H1 (cell line): ENCODE measurements around the gene IYD. TPM values are rescaled to one million over a fixed set of nuclear protein-coding genes. Genes with fewer than 3 reads are reported as not detected.

Experiments
- CTCF ChIA-PET: fragments of 300-600 bp; sonication (Branson Sonifier 250); formaldehyde crosslinking; loops from one replicate; lab custom pipeline; 2021; ENCODE audit not compliant: partially characterized antibody; lab: Charles Lee
- POLR2A ChIA-PET: fragments of 300-600 bp; sonication (Branson Sonifier 250); formaldehyde crosslinking; loops from one replicate; lab custom pipeline; 2021; ENCODE audit warnings: inconsistent platforms; ENCODE audit not compliant: partially characterized antibody; lab: Charles Lee
- DNase-seq, 2 experiments: peaks; one replicate each; pipeline versions ENCODE4 v3.0.0 to v3.0.0-alpha.2; 2010 to 2022; ENCODE audit warnings: low spot score in 2 of 2, low read depth in 1 of 2, mixed read lengths in 1 of 2
- FAIRE-seq: peaks from 2 replicates; lab custom pipeline; 2011; peaks lifted over from hg19 to GRCh38; lab: Jason Lieb, UNC
- H2AFZ ChIP-seq: 2 replicates; pipeline ENCODE4 v1.8.1; 2012; ENCODE audit warnings: low read length, inconsistent platforms
- H2AK5ac ChIP-seq: 2 replicates; pipeline ENCODE4 v1.6.1; 2013; ENCODE audit warnings: low read depth, low read length
- H2BK120ac ChIP-seq: replicated peaks from 2 replicates; pipeline ENCODE3; 2013; ENCODE audit warnings: low read depth, low read length, inconsistent platforms
- H2BK12ac ChIP-seq: 2 replicates; pipeline ENCODE4 v1.6.1; 2013; ENCODE audit warnings: low read depth, low read length
- H2BK15ac ChIP-seq: 2 replicates; pipeline ENCODE4 v1.6.1; 2013; ENCODE audit warnings: low read length
- H2BK20ac ChIP-seq: 2 replicates; pipeline ENCODE4 v1.6.1; 2013; ENCODE audit warnings: low read length
- H2BK5ac ChIP-seq: 2 replicates; pipeline ENCODE4 v1.6.1; 2013; ENCODE audit warnings: low read depth, low read length
- H3K14ac ChIP-seq: 2 replicates; pipeline ENCODE4 v1.6.1; 2013; ENCODE audit warnings: inconsistent platforms; ENCODE audit not compliant: insufficient read length
- H3K18ac ChIP-seq: 2 replicates; pipeline ENCODE4 v1.6.1; 2013; ENCODE audit warnings: low read length; ENCODE audit errors: extremely low read depth
- H3K23ac ChIP-seq: 2 replicates; pipeline ENCODE4 v1.6.1; 2013; ENCODE audit warnings: inconsistent platforms; ENCODE audit not compliant: insufficient read length
- H3K23me2 ChIP-seq: 2 replicates; pipeline ENCODE4 v1.6.1; 2013; ENCODE audit warnings: low read depth, low read length
- H3K27ac ChIP-seq: 2 replicates; pipeline ENCODE4 v1.6.1; 2011; ENCODE audit warnings: low read depth, low read length, inconsistent platforms
- H3K27me3 ChIP-seq, 4 experiments: replicated peaks in 1 of 4; 1 replicate in 1 of 4; 2 replicates in 3 of 4; pipeline versions ENCODE4 v1.6.1 to v1.8.1; 2011 to 2013; ENCODE audit warnings: low read length in 3 of 4, mild to moderate bottlenecking in 3 of 4, inconsistent platforms in 2 of 4, mixed read lengths in 2 of 4, moderate library complexity in 1 of 4; ENCODE audit not compliant: control insufficient read depth in 3 of 4, insufficient read depth in 3 of 4; ENCODE audit errors: extremely low read depth in 1 of 4
- H3K36me3 ChIP-seq, 4 experiments: 2 replicates each; pipeline versions ENCODE4 v1.6.1 to v1.8.1; 2011 to 2013; ENCODE audit warnings: mild to moderate bottlenecking in 4 of 4, low read length in 3 of 4, moderate library complexity in 2 of 4, control low read depth in 1 of 4, inconsistent platforms in 1 of 4; ENCODE audit not compliant: insufficient read depth in 4 of 4, control insufficient read depth in 2 of 4
- H3K4ac ChIP-seq: replicated peaks from 2 replicates; pipeline ENCODE3; 2013; ENCODE audit warnings: low read length, low read depth, mixed read lengths, inconsistent platforms; ENCODE audit not compliant: insufficient read length
- H3K4me1 ChIP-seq, 4 experiments: replicated peaks in 1 of 4; 1 replicate in 1 of 4; 2 replicates in 3 of 4; pipeline versions ENCODE4 v1.6.1 to v1.8.1; 2011 to 2013; ENCODE audit warnings: low read length in 3 of 4, inconsistent platforms in 2 of 4, mixed read lengths in 1 of 4; ENCODE audit not compliant: insufficient read depth in 4 of 4, control insufficient read depth in 3 of 4
- H3K4me2 ChIP-seq, 2 experiments: 2 replicates each; pipeline versions ENCODE4 v1.6.1 to v1.8.1; 2011 to 2013; ENCODE audit warnings: low read depth in 2 of 2, low read length in 2 of 2, control low read depth in 1 of 2, inconsistent platforms in 1 of 2, mild to moderate bottlenecking in 1 of 2; ENCODE audit not compliant: insufficient read depth in 1 of 2
- H3K4me3 ChIP-seq, 4 experiments: fragments of 200-600, 300-600 bp in 1 of 4; sonication (generic), shearing (Covaris generic), sonication (Bioruptor Twin) in 1 of 4; 2 replicates each; pipeline versions ENCODE4 v1.5.1 to v1.8.1; 2011 to 2016; ENCODE audit warnings: low read length in 4 of 4, low read depth in 3 of 4, control low read depth in 2 of 4, inconsistent platforms in 2 of 4, mild to moderate bottlenecking in 2 of 4, mixed read lengths in 1 of 4, moderate library complexity in 1 of 4; ENCODE audit not compliant: insufficient read depth in 2 of 4; ENCODE audit errors: extremely low read depth in 1 of 4
- H3K56ac ChIP-seq: replicated peaks from 2 replicates; pipeline ENCODE3; 2013; ENCODE audit warnings: low read depth, mild to moderate bottlenecking, mixed read lengths, low read length, inconsistent platforms; ENCODE audit not compliant: insufficient read length
- H3K79me1 ChIP-seq: 2 replicates; pipeline ENCODE4 v1.6.1; 2013; ENCODE audit warnings: low read depth, low read length, control low read depth
- H3K79me2 ChIP-seq, 2 experiments: 2 replicates each; pipeline versions ENCODE4 v1.6.1 to v1.8.1; 2012 to 2013; ENCODE audit warnings: low read length in 2 of 2, mild to moderate bottlenecking in 2 of 2, inconsistent platforms in 1 of 2; ENCODE audit not compliant: insufficient read depth in 2 of 2, control insufficient read depth in 1 of 2
- H3K9ac ChIP-seq, 4 experiments: replicated peaks in 1 of 4; 1 replicate in 1 of 4; 2 replicates in 3 of 4; pipeline versions ENCODE4 v1.6.1 to v1.8.1; 2011 to 2013; ENCODE audit warnings: low read depth in 3 of 4, low read length in 3 of 4, control low read depth in 2 of 4, mild to moderate bottlenecking in 2 of 4, moderate library complexity in 2 of 4, inconsistent platforms in 1 of 4; ENCODE audit errors: extremely low read depth in 1 of 4
- H3K9me3 ChIP-seq, 2 experiments: 2 replicates each; pipeline versions ENCODE4 v1.6.1 to v1.8.1; 2012 to 2013; ENCODE audit warnings: mild to moderate bottlenecking in 2 of 2, moderate library complexity in 2 of 2, control low read depth in 1 of 2, inconsistent platforms in 1 of 2, low read depth in 1 of 2, low read length in 1 of 2, mixed read lengths in 1 of 2; ENCODE audit not compliant: insufficient read depth in 2 of 2
- H4K20me1 ChIP-seq, 2 experiments: replicated peaks in 1 of 2; 2 replicates each; pipeline versions ENCODE3 to v1.8.1; 2011 to 2013; ENCODE audit warnings: inconsistent platforms in 2 of 2, low read length in 2 of 2, mild to moderate bottlenecking in 1 of 2; ENCODE audit not compliant: insufficient read depth in 2 of 2, control insufficient read depth in 1 of 2
- H4K5ac ChIP-seq: 2 replicates; pipeline ENCODE4 v1.6.1; 2013; ENCODE audit warnings: low read length, low read depth, mixed read lengths, inconsistent platforms; ENCODE audit not compliant: insufficient read length
- H4K8ac ChIP-seq: 2 replicates; pipeline ENCODE4 v1.8.0; 2013; ENCODE audit warnings: mild to moderate bottlenecking, moderate library complexity, low read length, inconsistent platforms; ENCODE audit not compliant: insufficient read depth; ENCODE audit errors: extremely low read depth
- H4K91ac ChIP-seq: replicated peaks from 2 replicates; pipeline ENCODE3; 2013; ENCODE audit warnings: low read length, mixed read lengths, inconsistent platforms; ENCODE audit not compliant: insufficient read length
- CHD1 ChIP-seq: IDR thresholded peaks from 2 replicates; pipeline ENCODE4 v1.6.1; 2012; ENCODE audit warnings: low read depth, low read length, improper control_type of control experiment
- EGR1 ChIP-seq: IDR thresholded peaks from 2 replicates; pipeline ENCODE4 v1.6.1; 2011; ENCODE audit warnings: low read depth, low read length, borderline replicate concordance
- JUND ChIP-seq: IDR thresholded peaks from 2 replicates; pipeline ENCODE4 v1.6.1; 2011; ENCODE audit warnings: mild to moderate bottlenecking, improper control_type of control experiment, low read length
- KDM4A ChIP-seq: IDR thresholded peaks from one replicate; pipeline ENCODE4 v1.7.1; 2012; ENCODE audit warnings: low read depth, mild to moderate bottlenecking, moderate library complexity, low read length, inconsistent platforms; ENCODE audit not compliant: severe bottlenecking
- NANOG ChIP-seq: IDR thresholded peaks from 2 replicates; pipeline ENCODE4 v1.6.1; 2011; ENCODE audit warnings: low read length, low read depth, mild to moderate bottlenecking, inconsistent platforms; ENCODE audit not compliant: insufficient read depth, poor library complexity, severe bottlenecking
- SAP30 ChIP-seq: fragments of 300-600 bp; sonication (generic); IDR thresholded peaks from 2 replicates; pipeline ENCODE4 v1.7.1; 2012; ENCODE audit warnings: low read length, moderate library complexity, mild to moderate bottlenecking, inconsistent platforms; ENCODE audit not compliant: insufficient read depth, insufficient replicate concordance
- ZNF274 ChIP-seq: IDR thresholded peaks from 2 replicates; pipeline ENCODE4 v1.7.0; 2012; ENCODE audit warnings: low read length, borderline replicate concordance; ENCODE audit errors: extremely low read depth
- WGBS, 2 experiments: shearing (Covaris generic) in 1 of 2; methylation state at CpG; one replicate each; pipeline versions ENCODE4 v1.1.6 to v1.1.7; 2013 to 2015; ENCODE audit warnings: low lambda C conversion rate in 2 of 2, mixed read lengths in 2 of 2, inconsistent platforms in 1 of 2, low coverage in 1 of 2, missing lambda C conversion rate in 1 of 2; ENCODE audit not compliant: insufficient replicate concordance in 2 of 2, insufficient coverage in 1 of 2, insufficient read length in 1 of 2; ENCODE audit errors: extremely low coverage in 1 of 2, missing lambda C conversion rate in 1 of 2; 5-methylcytosine and 5-hydroxymethylcytosine counted together
- polyA plus RNA-seq, 7 experiments: library from polyadenylated mRNA; depleted of rRNA in 3 of 7; stranded (reverse) in 5 of 7; unstranded in 2 of 7; fragments of >200 nt in 5 of 7; fragments of 200-250 nt in 2 of 7; gene quantifications; 1 replicate in 5 of 7; 2 replicates in 1 of 7; 4 replicates in 1 of 7; pipeline versions ENCODE4 v1.2.1 to v1.2.3, GENCODE V29; 2011 to 2013; ENCODE audit warnings: missing spikeins in 2 of 7, mixed read lengths in 2 of 7
- total RNA-seq: library from RNA; stranded (reverse); fragmentation: NEBNext Ultra II Directional; extraction: Animal tissue kit (Norgen Biotek cat#: 25700); gene quantifications from 2 replicates; pipeline ENCODE4 v1.2.1, GENCODE V29; 2021
- TF ChIP-seq, protein P1 (sequence below): IDR thresholded peaks from 2 replicates; pipeline ENCODE4 v1.6.1; 2012; ENCODE audit warnings: inconsistent platforms

IYD gene
- total and polyA plus RNA-seq, 2 of the 8 experiments (the other 6 are each of a cell fraction or from before 2014, with no cell fraction given): not detected

- Histone ChIP-seq H2BK20ac (no peak overlapping the region), H3K4me2 (no peak overlapping the region), H3K27me3 (no peaks in the 10 kb centered on the region), H3K36me3 (no peaks in the 10 kb centered on the region), H4K91ac (no peak overlapping the region), H3K4me1 (no peaks in the 10 kb centered on the region), H2BK5ac (no peak overlapping the region), H2BK12ac (no peak overlapping the region), H4K8ac (no peak overlapping the region), H3K79me2 (no peaks in the 10 kb centered on the region), H3K23ac (no peak overlapping the region), H4K20me1 (no peaks in the 10 kb centered on the region), H4K5ac (no peak overlapping the region), H3K9ac (no peak overlapping the region), H3K9me3 (no peaks in the 10 kb centered on the region), H3K23me2 (no peaks in the 10 kb centered on the region; the same call in 1 of the 2 replicates), H3K4me3 (no peak overlapping the region), H3K4ac (no peak overlapping the region), H2BK120ac (no peak overlapping the region), H3K18ac (no peak overlapping the region), H2AK5ac (no peak overlapping the region), H2BK15ac (no peak overlapping the region), H2AFZ (no peak overlapping the region), H3K27ac (no peak overlapping the region), H3K79me1 (no peaks in the 10 kb centered on the region; the same call in 1 of the 2 replicates), H3K56ac (no peak overlapping the region), H3K14ac (no peak overlapping the region)
- no peak for DNase-seq
- TF ChIP-seq, protein P1, sequence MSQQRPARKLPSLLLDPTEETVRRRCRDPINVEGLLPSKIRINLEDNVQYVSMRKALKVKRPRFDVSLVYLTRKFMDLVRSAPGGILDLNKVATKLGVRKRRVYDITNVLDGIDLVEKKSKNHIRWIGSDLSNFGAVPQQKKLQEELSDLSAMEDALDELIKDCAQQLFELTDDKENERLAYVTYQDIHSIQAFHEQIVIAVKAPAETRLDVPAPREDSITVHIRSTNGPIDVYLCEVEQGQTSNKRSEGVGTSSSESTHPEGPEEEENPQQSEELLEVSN: no peak
- TF ChIP-seq NANOG (no peak), JUND (no peak), ZNF274 (no peak), KDM4A (no peak), EGR1 (no peak), CHD1 (no peak), SAP30 (no peak)
- ChIA-PET CTCF (interaction anchor here (0.7 to 1.3 kb wide), 6 partner anchors 10 to 285 kb away, joined by 3 to 7 read pairs (median 5); no protein-coding TSS in a partner anchor), POLR2A (no interaction called here)
- FAIRE-seq: no peak
- WGBS, 2 experiments: 88% methylated on average over 7 of the region's 7 CpGs; no CpG with 5 or more reads in 1 of the 2 experiments
Observed at GRCh38 chr6:150366118-150366778, 2.6 kb upstream of the IYD start.
